T-helper 22 cell (primary cell): ENCODE measurements around the gene DNAH2.
"Not testable (repeated sequence)": the region's sequence is repeated elsewhere in the genome, so short reads cannot be mapped to it uniquely, and the experiment has no call there.

ENCODE experiments used
- DNase-seq: peaks from one replicate; pipeline ENCODE4 v3.0.0-alpha.2; 2020; ENCODE audit warnings: low read depth

The DNAH2 gene

GRCh38 chr17:7777017-7777416 is 59.5 kb downstream of the DNAH2 start:
- DNase-seq = no peak

GRCh38 chr17:7780736-7781135 is 63.2 kb downstream of the DNAH2 start:
- DNase-seq = no peak

GRCh38 chr17:7781429-7781828 is 63.9 kb downstream of the DNAH2 start:
- no peak for DNase-seq

- DNase-seq = no peak
Observed at GRCh38 chr17:7782240-7782639, 64.7 kb downstream of the DNAH2 start.

GRCh38 chr17:7786866-7787265 is 69.3 kb downstream of the DNAH2 start:
- DNase-seq = no peak

- DNase-seq = no peak
Observed at GRCh38 chr17:7789131-7789530, 71.6 kb downstream of the DNAH2 start.

- no peak for DNase-seq
Observed at GRCh38 chr17:7790150-7790549, 72.6 kb downstream of the DNAH2 start.

GRCh38 chr17:7792611-7793010 is 75.1 kb downstream of the DNAH2 start:
- no peak for DNase-seq

GRCh38 chr17:7794075-7794663 is 76.6 kb downstream of the DNAH2 start:
- DNase-seq = no peak

- DNase-seq = no peak
Observed at GRCh38 chr17:7797976-7798375, 80.4 kb downstream of the DNAH2 start.

GRCh38 chr17:7798839-7799238 is 81.3 kb downstream of the DNAH2 start:
- no peak for DNase-seq

- no peak for DNase-seq
Observed at GRCh38 chr17:7803981-7804380, 86.4 kb downstream of the DNAH2 start.

- no peak for DNase-seq
Observed at GRCh38 chr17:7806587-7806986, 89.0 kb downstream of the DNAH2 start.

GRCh38 chr17:7807206-7807605 is 89.7 kb downstream of the DNAH2 start:
- DNase-seq = no peak

GRCh38 chr17:7809086-7809790 is 91.7 kb downstream of the DNAH2 start:
- DNase-seq = no peak

- DNase-seq = not testable (repeated sequence)
Observed at GRCh38 chr17:7809791-7810343, 92.3 kb downstream of the DNAH2 start.

- DNase-seq = no peak
Observed at GRCh38 chr17:7811251-7811650, 93.7 kb downstream of the DNAH2 start.

- no peak for DNase-seq
Observed at GRCh38 chr17:7814969-7815368, 97.4 kb downstream of the DNAH2 start.

GRCh38 chr17:7816926-7817642 is 99.5 kb downstream of the DNAH2 start:
- no peak for DNase-seq

- no peak for DNase-seq
Observed at GRCh38 chr17:7817643-7817964, 100.1 kb downstream of the DNAH2 start.

- no peak for DNase-seq
Observed at GRCh38 chr17:7818026-7818425, 100.5 kb downstream of the DNAH2 start.

- no peak for DNase-seq
Observed at GRCh38 chr17:7818746-7819645, 101.5 kb downstream of the DNAH2 start.
